OCI-LY7 (cell line): Measurements from ENCODE around the gene MRC2.

Experiments
- CTCF ChIP-seq: fragments of 200-600 bp; sonication (generic); conservative IDR thresholded peaks from 2 replicates; pipeline ENCODE4 v1.5.1; 2014; ENCODE audit warnings: mild to moderate bottlenecking, antibody characterized with exemption, low read length, moderate library complexity, mixed read lengths
- EZH2phosphoT487 ChIP-seq: fragments of 200-600 bp; sonication (generic); IDR thresholded peaks from 2 replicates; pipeline ENCODE4 v1.6.1; 2018; ENCODE audit warnings: low read depth, borderline replicate concordance, mild to moderate bottlenecking, mixed run types, antibody characterized with exemption, low read length, moderate library complexity, mixed read lengths

DNA sequence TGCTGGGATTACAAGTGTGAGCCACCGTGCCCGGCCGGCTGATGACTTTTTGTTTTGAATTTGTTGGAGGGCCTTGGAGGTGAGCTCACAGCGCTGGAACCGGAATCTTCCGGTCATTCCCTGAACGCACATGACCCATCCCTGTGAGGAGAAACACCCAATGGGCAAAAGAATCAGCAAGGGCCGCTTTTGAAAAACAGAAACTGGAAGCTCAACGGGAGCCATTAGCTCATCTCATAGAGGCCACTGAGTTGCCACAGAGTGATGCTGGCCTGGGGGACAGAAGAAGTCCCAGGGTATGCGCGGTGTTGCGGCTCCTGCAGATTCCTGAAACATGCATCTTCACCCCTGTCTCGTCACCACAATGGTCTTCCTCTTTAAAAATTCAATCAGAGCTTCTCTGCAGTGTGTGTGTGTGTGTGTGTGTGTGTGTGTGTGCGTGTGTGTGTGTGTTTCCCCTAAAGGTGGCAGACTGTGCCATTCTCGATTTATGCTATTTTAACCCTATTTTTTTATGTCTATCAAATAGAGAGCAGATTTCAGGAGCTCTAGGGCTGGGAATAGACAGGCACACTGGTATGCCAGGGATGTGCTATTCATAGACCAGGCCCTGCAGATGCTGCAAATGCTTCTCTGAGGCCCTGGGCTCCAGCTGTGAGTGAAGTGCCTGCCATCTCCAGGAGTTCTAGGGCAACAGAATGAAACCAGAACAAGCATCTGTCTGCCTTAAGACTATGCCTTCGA lies 112.3 kb downstream of the MRC2 start:
- TF ChIP-seq CTCF, result no peak
- TF ChIP-seq EZH2phosphoT487, result no peak
